Hematopoietic multipotent progenitor cell treated with erythropoietin and hydrocortisone succinate and interleukin-3 and kit ligand, for 4 days (in vitro differentiated cells): ENCODE results near the gene C16orf54.
"Not testable (repeated sequence)": the region's sequence is repeated elsewhere in the genome, so short reads cannot be mapped to it uniquely, and the experiment has no call there.

ENCODE experiments used
- DNase-seq: peaks from one replicate; pipeline ENCODE4 v3.0.0-alpha.2; 2015

C16orf54 gene

DNA sequence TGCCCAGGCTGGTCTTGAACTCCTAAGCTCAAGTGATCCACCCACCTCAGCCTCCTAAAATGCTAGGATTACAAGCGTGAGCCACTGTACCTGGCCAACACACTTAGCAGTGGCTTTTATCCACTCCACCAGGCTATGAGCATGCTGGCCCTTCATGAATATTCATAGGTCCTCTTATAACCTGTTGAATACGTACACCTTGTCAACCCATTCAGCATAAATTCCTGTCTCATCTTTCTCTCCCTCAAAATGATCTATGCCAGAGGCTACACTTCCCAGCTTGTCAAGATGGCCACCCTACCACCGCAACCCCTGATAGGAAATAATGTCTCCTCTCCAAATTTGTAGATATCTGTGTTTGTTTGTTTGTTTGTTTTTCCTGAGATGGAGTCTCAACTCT, 21.3 kb upstream of the C16orf54 start:
- DNase-seq = no peak

- DNase-seq = no peak
These were observed 20.8 kb upstream of the C16orf54 start for GRCh38 chr16:29766571-29766970.

GRCh38 chr16:29765167-29766032, 19.6 kb upstream of the C16orf54 start:
- DNase-seq = no peak

DNA sequence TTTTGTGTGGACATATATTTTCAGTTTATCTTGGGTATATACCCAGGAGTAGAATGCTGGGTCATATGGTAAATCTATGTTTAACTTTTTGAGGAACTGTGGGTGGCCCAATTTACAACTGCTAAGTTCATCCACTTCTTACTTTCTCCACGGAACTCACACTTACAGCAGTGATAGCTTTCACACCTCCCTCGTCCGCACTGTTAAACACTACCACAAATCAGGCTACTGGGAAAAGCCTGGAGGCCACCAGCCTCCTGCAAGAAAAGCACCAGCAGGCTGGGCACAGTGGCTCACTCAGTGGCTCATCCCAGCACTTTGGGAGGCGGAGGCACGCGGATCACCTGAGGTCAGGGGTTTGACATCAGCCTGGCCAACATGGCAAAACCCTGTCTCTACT, 17.5 kb upstream of the C16orf54 start:
- no peak for DNase-seq

GRCh38 chr16:29761882-29762281, 16.1 kb upstream of the C16orf54 start:
- peak; percentile 39 for DNase-seq

- not testable (repeated sequence) for DNase-seq
These were observed 15.5 kb upstream of the C16orf54 start for GRCh38 chr16:29761280-29761651.

DNA sequence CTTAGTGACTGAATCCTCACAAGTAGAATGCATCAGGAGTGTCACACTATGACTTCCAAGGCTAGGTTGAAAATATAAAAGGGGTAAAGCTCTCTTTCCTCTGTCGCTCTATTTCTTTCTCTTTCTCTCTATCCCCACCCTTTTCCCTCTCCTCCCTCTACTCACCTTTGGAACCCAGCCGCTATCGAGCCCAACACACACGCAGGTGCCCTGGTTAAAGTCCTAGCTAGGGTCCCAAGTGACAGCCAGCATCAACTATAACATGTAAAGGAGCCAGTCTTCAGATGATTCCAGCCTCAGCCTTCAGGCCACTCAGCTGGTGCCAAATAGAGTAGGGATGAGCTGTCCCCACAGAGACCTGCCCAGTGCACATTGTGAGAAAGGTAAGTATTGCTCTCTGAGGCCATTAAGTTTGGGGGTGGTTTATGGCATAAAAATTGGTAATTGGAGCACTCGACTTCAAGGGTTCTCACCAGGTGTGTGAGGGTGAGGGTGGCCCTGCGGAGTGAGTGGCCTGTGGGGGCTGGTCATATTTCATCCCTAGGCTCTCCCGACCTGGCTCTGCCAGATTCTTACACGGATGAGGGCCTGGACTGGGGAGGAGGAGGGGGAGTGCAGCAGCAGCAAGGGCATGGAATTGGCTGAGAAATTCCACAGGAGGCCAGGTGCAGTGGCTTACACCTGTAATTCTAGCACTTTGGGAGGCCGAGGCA, 14.9 kb upstream of the C16orf54 start:
- no peak for DNase-seq

- no peak for DNase-seq
These were observed 12.2 kb upstream of the C16orf54 start for GRCh38 chr16:29757950-29758466.

DNA sequence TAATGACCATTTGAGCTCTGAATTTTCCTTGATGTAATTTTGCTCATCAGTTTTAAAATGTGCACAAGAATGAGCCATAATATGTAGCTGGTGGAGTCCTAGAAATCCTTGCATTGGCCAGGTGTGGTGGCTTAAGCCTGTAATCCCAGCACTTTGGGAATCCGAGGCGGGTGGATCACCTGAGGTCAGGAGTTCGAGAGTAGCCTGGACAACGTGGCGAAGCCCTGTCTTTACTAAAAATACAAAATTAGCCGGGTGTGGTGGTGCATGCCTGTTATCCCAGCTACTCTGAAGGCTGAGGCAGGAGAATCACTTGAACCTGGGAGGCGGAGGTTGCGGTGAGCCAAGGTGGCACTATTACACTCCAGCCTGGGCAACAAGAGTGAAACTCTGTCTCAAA, 11.3 kb upstream of the C16orf54 start:
- not testable (repeated sequence) for DNase-seq

- DNase-seq = peak; percentile 70
These were observed 10.9 kb upstream of the C16orf54 start for GRCh38 chr16:29756654-29757053.

DNA sequence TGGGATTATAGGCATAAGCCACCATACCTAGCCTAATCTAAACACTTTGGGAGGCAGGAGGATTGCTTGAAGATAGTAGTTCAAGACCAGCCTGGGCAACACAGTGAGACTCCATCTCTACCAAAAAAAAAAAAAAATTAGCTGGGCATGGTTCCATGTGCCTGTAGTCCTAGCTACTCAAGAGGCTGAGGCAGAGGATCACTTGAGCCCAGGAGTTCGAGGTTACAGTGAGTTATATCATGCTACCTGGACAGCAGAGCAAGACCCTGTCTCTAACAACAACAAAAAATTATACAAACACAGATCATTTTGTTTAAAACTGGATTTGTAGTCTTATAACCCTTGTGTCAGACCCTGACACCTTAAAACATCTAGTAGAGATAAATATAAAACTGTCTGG, 7.7 kb upstream of the C16orf54 start:
- no peak for DNase-seq

- DNase-seq = not testable (repeated sequence)
These were observed 3.0 kb upstream of the C16orf54 start for GRCh38 chr16:29748760-29749149.

GRCh38 chr16:29747947-29748759, 2.4 kb upstream of the C16orf54 start:
- no peak for DNase-seq

DNA sequence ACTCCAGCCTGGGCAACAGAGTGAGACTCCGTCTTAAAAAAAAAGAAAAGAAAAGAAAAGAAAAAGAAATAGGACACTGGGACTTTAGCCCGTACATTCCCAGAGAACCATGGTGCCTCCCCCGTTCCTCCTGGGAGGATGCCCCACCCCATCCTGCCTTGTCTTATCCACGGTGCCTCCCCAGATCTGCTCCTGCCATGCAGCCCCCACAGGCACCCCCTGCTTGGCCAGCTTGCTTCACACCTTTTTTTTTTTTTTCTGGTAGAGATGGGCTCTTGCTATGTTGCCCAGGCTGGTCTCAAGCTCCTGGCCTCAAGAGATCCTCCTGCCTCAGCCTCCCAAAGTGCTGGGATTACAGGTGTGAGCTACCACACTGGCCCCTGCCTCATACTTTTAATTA, 728 bp upstream of the C16orf54 start:
- DNase-seq = not testable (repeated sequence)

DNA sequence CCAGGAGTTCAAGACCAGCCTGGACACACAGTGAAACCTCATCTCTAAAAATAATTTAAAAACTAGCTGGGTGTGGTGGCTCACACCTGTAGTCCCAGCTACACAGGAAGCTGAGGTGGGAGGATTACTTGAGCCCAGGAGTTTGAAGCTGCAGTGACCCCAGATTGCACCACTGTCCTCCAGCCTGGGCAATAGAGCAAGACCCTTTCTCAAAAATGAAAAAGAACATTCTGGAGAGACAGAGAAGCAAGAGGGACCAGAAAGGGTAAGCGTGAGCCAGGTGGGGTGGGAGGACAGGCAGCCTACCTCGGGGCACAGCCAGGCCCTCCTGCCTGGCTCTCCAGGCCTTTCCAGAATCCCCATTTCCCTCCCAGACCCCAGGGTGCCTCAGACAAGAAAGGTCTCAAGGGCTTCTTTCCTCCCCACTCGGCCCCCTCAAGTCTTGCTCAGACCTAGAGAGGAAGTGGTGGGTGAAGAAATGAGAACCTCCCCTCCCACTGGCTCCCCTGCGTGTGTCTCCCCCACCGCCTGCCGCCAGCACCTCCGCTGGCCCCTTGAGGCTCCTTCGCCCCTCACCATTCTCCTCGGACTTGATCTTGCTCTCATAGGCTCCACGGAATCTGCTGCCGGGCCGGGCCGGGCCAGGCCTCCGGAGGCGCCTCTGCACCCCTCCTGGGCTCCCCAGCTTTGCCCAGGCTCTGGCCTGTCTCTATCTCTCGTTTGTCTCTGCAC, 503 bp downstream of the C16orf54 start:
- DNase-seq = peak; percentile 88

GRCh38 chr16:29744541-29745101, 1.2 kb downstream of the C16orf54 start:
- peak; percentile 68 for DNase-seq

- no peak for DNase-seq
These were observed 1.8 kb downstream of the C16orf54 start for GRCh38 chr16:29743827-29744531.

GRCh38 chr16:29743475-29743826, 2.3 kb downstream of the C16orf54 start:
- no peak for DNase-seq

DNA sequence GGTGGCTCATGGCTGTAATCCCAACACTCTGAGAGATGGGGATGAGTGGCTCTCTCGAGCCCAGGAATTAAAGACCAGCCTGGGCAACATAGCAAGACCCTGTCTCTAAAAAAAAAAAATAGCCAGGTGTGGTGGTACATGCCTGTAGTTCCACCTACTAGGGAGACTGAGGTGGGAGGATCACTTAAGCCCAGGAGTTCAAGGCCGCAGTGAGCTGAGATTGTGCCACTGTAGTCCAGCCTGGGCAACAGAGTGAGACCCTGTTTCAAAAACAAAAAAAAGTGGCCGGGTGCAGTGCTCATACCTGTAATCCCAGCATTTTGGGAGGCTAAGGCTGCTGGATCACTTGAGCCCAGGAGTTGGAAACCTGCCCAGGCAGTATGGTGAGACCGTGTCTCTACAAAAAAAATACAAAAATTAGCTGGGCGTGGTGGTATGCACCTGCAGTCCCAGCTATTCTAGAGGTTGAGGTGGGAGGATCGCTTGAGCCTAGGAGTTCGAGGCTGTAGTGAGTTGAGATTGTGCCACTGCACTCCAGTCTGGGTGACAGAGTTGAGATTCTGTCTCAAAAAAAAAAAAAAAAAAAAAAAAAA, 3.0 kb downstream of the C16orf54 start:
- DNase-seq = no peak

DNA sequence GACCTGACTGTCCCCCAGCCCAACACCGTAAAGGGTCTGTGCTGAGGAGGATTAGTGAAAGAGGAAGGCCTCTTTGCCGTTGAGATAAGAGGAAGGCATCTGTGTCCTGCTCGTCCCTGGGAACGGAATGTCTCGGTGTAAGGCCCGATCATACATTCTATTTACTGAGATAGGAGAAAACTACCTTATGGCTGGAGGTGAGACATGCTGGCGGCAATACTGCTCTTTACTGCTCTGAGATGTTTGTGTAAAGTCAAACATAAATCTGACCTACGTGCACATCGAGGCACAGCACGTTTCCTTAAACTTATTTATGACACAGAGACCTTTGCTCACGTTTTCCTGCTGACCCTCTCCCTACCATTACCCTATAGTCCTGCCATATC, 5.2 kb downstream of the C16orf54 start:
- peak; percentile 51 for DNase-seq
